IPS DF 6.9 (cell line): ENCODE results near the gene PLEKHA7.

Experiments
- DNase-seq: peaks from one replicate; pipeline ENCODE4 v3.0.0-alpha.2; 2013; ENCODE audit warnings: low read depth, low spot score
- H3K27ac ChIP-seq: one replicate; pipeline ENCODE4 v1.5.1; 2013; ENCODE audit warnings: low read length, control low read depth
- H3K27me3 ChIP-seq: 2 replicates; pipeline ENCODE4 v1.6.1; 2013; ENCODE audit warnings: mild to moderate bottlenecking, low read length; ENCODE audit not compliant: control insufficient read depth, insufficient read depth
- H3K36me3 ChIP-seq: 2 replicates; pipeline ENCODE4 v1.6.1; 2013; ENCODE audit warnings: low read length; ENCODE audit not compliant: control insufficient read depth, insufficient read depth
- H3K4me1 ChIP-seq: 2 replicates; pipeline ENCODE4 v1.6.1; 2013; ENCODE audit warnings: low read length; ENCODE audit not compliant: control insufficient read depth, insufficient read depth
- H3K4me3 ChIP-seq: 2 replicates; pipeline ENCODE4 v1.5.1; 2013; ENCODE audit warnings: mild to moderate bottlenecking, low read length
- H3K9me3 ChIP-seq: 2 replicates; pipeline ENCODE4 v1.6.1; 2013; ENCODE audit warnings: low read length, inconsistent platforms; ENCODE audit not compliant: control insufficient read depth, insufficient read depth
- WGBS: extraction: QIAGEN DNeasy Blood & Tissue Kit; methylation state at CpG from one replicate; pipeline ENCODE4 v1.1.7; 2013; ENCODE audit warnings: mixed read lengths, missing lambda C conversion rate; ENCODE audit not compliant: insufficient read length, insufficient coverage; 5-methylcytosine and 5-hydroxymethylcytosine counted together

PLEKHA7 gene

GRCh38 chr11:16781936-16782919, 232.0 kb downstream of the PLEKHA7 start:
- WGBS = no CpG with 5 or more reads among the region's 11 CpGs
- no peak for DNase-seq
- no peak overlapping the region for H3K4me3 ChIP-seq
- H3K36me3 ChIP-seq = no peaks in the 10 kb centered on the region
- no peaks in the 10 kb centered on the region for H3K9me3 ChIP-seq
- no peaks in the 10 kb centered on the region for H3K4me1 ChIP-seq
- H3K27ac ChIP-seq = no peak overlapping the region
- no peaks in the 10 kb centered on the region for H3K27me3 ChIP-seq

GRCh38 chr11:16780698-16781550, 233.3 kb downstream of the PLEKHA7 start:
- no peaks in the 10 kb centered on the region for H3K27me3 ChIP-seq
- no peak overlapping the region for H3K4me3 ChIP-seq
- WGBS = no CpG with 5 or more reads among the region's 19 CpGs
- no peak overlapping the region for H3K27ac ChIP-seq
- H3K9me3 ChIP-seq = no peaks in the 10 kb centered on the region
- H3K36me3 ChIP-seq = no peaks in the 10 kb centered on the region
- H3K4me1 ChIP-seq = no peaks in the 10 kb centered on the region
- no peak for DNase-seq

GRCh38 chr11:16780146-16780545, 234.1 kb downstream of the PLEKHA7 start:
- no CpG with 5 or more reads among the region's 2 CpGs for WGBS
- Histone ChIP-seq H3K4me1 (peaks cover 2% of the 10 kb centered on the region; the same call in 1 of the 2 replicates), H3K27ac (no peak overlapping the region), H3K27me3 (no peaks in the 10 kb centered on the region), H3K9me3 (no peaks in the 10 kb centered on the region), H3K4me3 (no peak overlapping the region), H3K36me3 (no peaks in the 10 kb centered on the region)
- DNase-seq = no peak

GRCh38 chr11:16779436-16779835, 234.8 kb downstream of the PLEKHA7 start:
- H3K27ac ChIP-seq = no peak overlapping the region
- no CpG with 5 or more reads among the region's 8 CpGs for WGBS
- no peak for DNase-seq

GRCh38 chr11:16778876-16779275, 235.3 kb downstream of the PLEKHA7 start:
- no peak for DNase-seq
- Histone ChIP-seq H3K27me3 (no peaks in the 10 kb centered on the region), H3K27ac (no peak overlapping the region), H3K9me3 (no peaks in the 10 kb centered on the region), H3K4me1 (peaks cover 2% of the 10 kb centered on the region; the same call in 1 of the 2 replicates), H3K36me3 (no peaks in the 10 kb centered on the region), H3K4me3 (no peak overlapping the region)
- WGBS = no CpG with 5 or more reads among the region's 8 CpGs

More at GRCh38 chr11:16779436-16779835, 234.8 kb downstream of the PLEKHA7 start:
- H3K4me1 ChIP-seq = peaks cover 2% of the 10 kb centered on the region; the same call in 1 of the 2 replicates
- H3K27me3 ChIP-seq = no peaks in the 10 kb centered on the region
- no peaks in the 10 kb centered on the region for H3K9me3 ChIP-seq
- H3K36me3 ChIP-seq = no peaks in the 10 kb centered on the region
- no peak overlapping the region for H3K4me3 ChIP-seq

- peaks cover 2% of the 10 kb centered on the region; the same call in 1 of the 2 replicates for H3K4me1 ChIP-seq
- no peaks in the 10 kb centered on the region for H3K9me3 ChIP-seq
- H3K4me3 ChIP-seq = no peak overlapping the region
- no CpG with 5 or more reads among the region's 6 CpGs for WGBS
- H3K27ac ChIP-seq = no peak overlapping the region
- no peaks in the 10 kb centered on the region for H3K36me3 ChIP-seq
- no peaks in the 10 kb centered on the region for H3K27me3 ChIP-seq
- no peak for DNase-seq
These were observed 235.9 kb downstream of the PLEKHA7 start for GRCh38 chr11:16778286-16778685.

- Histone ChIP-seq H3K4me3 (no peak overlapping the region), H3K36me3 (no peaks in the 10 kb centered on the region), H3K27me3 (no peaks in the 10 kb centered on the region), H3K4me1 (peaks cover 2% of the 10 kb centered on the region; the same call in 1 of the 2 replicates), H3K27ac (no peak overlapping the region), H3K9me3 (no peaks in the 10 kb centered on the region)
- no CpG with 5 or more reads among the region's 3 CpGs for WGBS
- no peak for DNase-seq
These were observed 236.6 kb downstream of the PLEKHA7 start for GRCh38 chr11:16777613-16777975.

- WGBS = no CpG with 5 or more reads among the region's 14 CpGs
- no peak overlapping the region for H3K4me3 ChIP-seq
- no peaks in the 10 kb centered on the region for H3K36me3 ChIP-seq
- H3K27ac ChIP-seq = no peak overlapping the region
- DNase-seq = no peak
- H3K27me3 ChIP-seq = no peaks in the 10 kb centered on the region
- peaks cover 2% of the 10 kb centered on the region; the same call in 1 of the 2 replicates for H3K4me1 ChIP-seq
- no peaks in the 10 kb centered on the region for H3K9me3 ChIP-seq
These were observed 237.3 kb downstream of the PLEKHA7 start for GRCh38 chr11:16776711-16777612.

- WGBS = no CpG with 5 or more reads among the region's 16 CpGs
- Histone ChIP-seq H3K27me3 (no peaks in the 10 kb centered on the region), H3K4me1 (peaks cover 2% of the 10 kb centered on the region; the same call in 1 of the 2 replicates), H3K4me3 (no peak overlapping the region), H3K27ac (no peak overlapping the region), H3K9me3 (no peaks in the 10 kb centered on the region), H3K36me3 (no peaks in the 10 kb centered on the region; the same call in 1 of the 2 replicates)
- no peak for DNase-seq
These were observed 238.5 kb downstream of the PLEKHA7 start for GRCh38 chr11:16775614-16776283.
